NCI-H1105 (cell line): ENCODE measurements around the gene BCL11A.

Source experiments
- DNase-seq: peaks from one replicate; lab custom pipeline; 2025; lab: John Stamatoyannopoulos, UW

Gene BCL11A

GRCh38 chr2:60484133-60484645, 69.3 kb downstream of the BCL11A start:
- no peak for DNase-seq

GRCh38 chr2:60483401-60483800, 70.1 kb downstream of the BCL11A start:
- DNase-seq: no peak

GRCh38 chr2:60482222-60482621, 71.2 kb downstream of the BCL11A start:
- DNase-seq: no peak

- DNase-seq: no peak
Observed at GRCh38 chr2:60481257-60481656, 72.2 kb downstream of the BCL11A start.

GRCh38 chr2:60480089-60480773, 73.2 kb downstream of the BCL11A start:
- no peak for DNase-seq

GRCh38 chr2:60479226-60480088, 74.0 kb downstream of the BCL11A start:
- DNase-seq: no peak

- no peak for DNase-seq
Observed at GRCh38 chr2:60478660-60479059, 74.8 kb downstream of the BCL11A start.

GRCh38 chr2:60476206-60476954, 77.1 kb downstream of the BCL11A start:
- DNase-seq: peak; percentile 37

- DNase-seq: no peak
Observed at GRCh38 chr2:60475123-60475830, 78.2 kb downstream of the BCL11A start.

- DNase-seq: no peak
Observed at GRCh38 chr2:60474301-60474700, 79.2 kb downstream of the BCL11A start.

- no peak for DNase-seq
Observed at GRCh38 chr2:60473546-60473945, 79.9 kb downstream of the BCL11A start.

GRCh38 chr2:60472663-60473289, 80.7 kb downstream of the BCL11A start:
- no peak for DNase-seq

GRCh38 chr2:60472041-60472440, 81.4 kb downstream of the BCL11A start:
- DNase-seq: no peak

- DNase-seq: peak; percentile 25
Observed at GRCh38 chr2:60470340-60470739, 83.1 kb downstream of the BCL11A start.

- no peak for DNase-seq
Observed at GRCh38 chr2:60469536-60470317, 83.7 kb downstream of the BCL11A start.

- DNase-seq: no peak
Observed at GRCh38 chr2:60468382-60469085, 84.9 kb downstream of the BCL11A start.

- DNase-seq: no peak
Observed at GRCh38 chr2:60466161-60466702, 87.2 kb downstream of the BCL11A start.

GRCh38 chr2:60465736-60466135, 87.7 kb downstream of the BCL11A start:
- no peak for DNase-seq

- DNase-seq: peak; percentile 48
Observed at GRCh38 chr2:60463249-60463648, 90.2 kb downstream of the BCL11A start.
